ENCODE measurements around the gene SMIM14. TPM values are rescaled to one million over a fixed set of nuclear protein-coding genes. Genes with fewer than 3 reads are reported as not detected.

The SMIM14 gene
- total and polyA plus RNA-seq, 9 of the 15 experiments (the other 6 are each of a cell fraction or from before 2014, with no cell fraction given), result 0.98 to 3.7 (median 2.2) TPM

GRCh38 chr4:39591290-39591689 is 47.4 kb downstream of the SMIM14 start (continued):
- TF ChIP-seq REST (IDR thresholded peaks at IDR 0.05; ENCODE audit: borderline replicate concordance), result peak; percentile 38; the same call in 1 of the 2 replicates
- TF ChIP-seq REST (CRISPR knock-in tag; IDR thresholded peaks at IDR 0.05; ENCODE audit: low read depth), result no peak
- TF ChIP-seq SPI1 (IDR thresholded peaks at IDR 0.05; ENCODE audit: borderline replicate concordance, low read depth, low read length), result no peak
- no peak for TF ChIP-seq CCNT2 (IDR thresholded peaks at IDR 0.05; ENCODE audit: borderline replicate concordance, extremely low read depth, insufficient read length, low read depth, low read length)
- no peak for TF ChIP-seq ELF1 (tag; IDR thresholded peaks at IDR 0.05)
- no peak for TF ChIP-seq ZSCAN29 (IDR thresholded peaks at IDR 0.05)
- no peak for TF ChIP-seq ZNF217 (CRISPR knock-in tag; IDR thresholded peaks at IDR 0.05)
- TF ChIP-seq IRF1 (CRISPR knock-in tag; IDR thresholded peaks at IDR 0.05; ENCODE audit: borderline replicate concordance), result no peak
- no peak for TF ChIP-seq ZFX (CRISPR knock-in tag; IDR thresholded peaks at IDR 0.05)
- peak in 1 of 2 experiments; percentile 54; a peak in 2 of 4 replicates for TF ChIP-seq RAD21 (CRISPR knock-in tag; conservative IDR thresholded peaks at IDR 0.05 in 1 of 2, IDR thresholded peaks at IDR 0.05 in 1 of 2)
- TF ChIP-seq KAT8 (IDR thresholded peaks at IDR 0.05; ENCODE audit: low read depth), result no peak
- TF ChIP-seq MAFG (tag; conservative IDR thresholded peaks at IDR 0.05), result no peak

Measured in K562 (cell line).